NCI-H345 treated with DMSO at 0.1 percent for 48 hours (cell line): ENCODE measurements around the gene SKIC8.

Experiments used
- DNase-seq: peaks from one replicate; lab custom pipeline; 2025; ENCODE audit not compliant: unreplicated experiment; lab: John Stamatoyannopoulos, UW

SKIC8 gene

GRCh38 chr15:78322243-78322642, 22.8 kb upstream of the SKIC8 start:
- DNase-seq, result peak; percentile 33

GRCh38 chr15:78321786-78322185, 22.4 kb upstream of the SKIC8 start:
- no peak for DNase-seq

GRCh38 chr15:78321041-78321570, 21.7 kb upstream of the SKIC8 start:
- no peak for DNase-seq

- no peak for DNase-seq
These were observed 20.8 kb upstream of the SKIC8 start for GRCh38 chr15:78320183-78320582.

GRCh38 chr15:78319588-78319987, 20.2 kb upstream of the SKIC8 start:
- no peak for DNase-seq

GRCh38 chr15:78317145-78317836, 17.9 kb upstream of the SKIC8 start:
- DNase-seq, result no peak

- DNase-seq, result no peak
These were observed 17.1 kb upstream of the SKIC8 start for GRCh38 chr15:78316283-78317083.

GRCh38 chr15:78315686-78316282, 16.4 kb upstream of the SKIC8 start:
- DNase-seq, result no peak

- DNase-seq, result no peak
These were observed 14.8 kb upstream of the SKIC8 start for GRCh38 chr15:78314181-78314581.

GRCh38 chr15:78313383-78313782, 14.0 kb upstream of the SKIC8 start:
- DNase-seq, result no peak

- no peak for DNase-seq
These were observed 13.5 kb upstream of the SKIC8 start for GRCh38 chr15:78312957-78313356.

GRCh38 chr15:78312536-78312935, 13.1 kb upstream of the SKIC8 start:
- DNase-seq, result no peak

GRCh38 chr15:78311292-78311691, 11.9 kb upstream of the SKIC8 start:
- no peak for DNase-seq

- peak; percentile 49 for DNase-seq
These were observed 9.1 kb upstream of the SKIC8 start for GRCh38 chr15:78308422-78309032.

GRCh38 chr15:78307976-78308375, 8.6 kb upstream of the SKIC8 start:
- DNase-seq, result no peak

- no peak for DNase-seq
These were observed 6.9 kb upstream of the SKIC8 start for GRCh38 chr15:78306176-78306774.

- no peak for DNase-seq
These were observed 5.0 kb upstream of the SKIC8 start for GRCh38 chr15:78304216-78305066.

- DNase-seq, result no peak
These were observed 3.3 kb upstream of the SKIC8 start for GRCh38 chr15:78302579-78303312.

- no peak for DNase-seq
These were observed 2.4 kb upstream of the SKIC8 start for GRCh38 chr15:78301828-78302227.
